ENCODE results near the gene DNM3. TPM values are rescaled to one million over a fixed set of nuclear protein-coding genes. Genes with fewer than 3 reads are reported as not detected.

DNM3 gene
- total and polyA plus RNA-seq, 2 experiments from 2014 or later = 5.2 to 12.2 TPM

- TF ChIP-seq, protein P1, sequence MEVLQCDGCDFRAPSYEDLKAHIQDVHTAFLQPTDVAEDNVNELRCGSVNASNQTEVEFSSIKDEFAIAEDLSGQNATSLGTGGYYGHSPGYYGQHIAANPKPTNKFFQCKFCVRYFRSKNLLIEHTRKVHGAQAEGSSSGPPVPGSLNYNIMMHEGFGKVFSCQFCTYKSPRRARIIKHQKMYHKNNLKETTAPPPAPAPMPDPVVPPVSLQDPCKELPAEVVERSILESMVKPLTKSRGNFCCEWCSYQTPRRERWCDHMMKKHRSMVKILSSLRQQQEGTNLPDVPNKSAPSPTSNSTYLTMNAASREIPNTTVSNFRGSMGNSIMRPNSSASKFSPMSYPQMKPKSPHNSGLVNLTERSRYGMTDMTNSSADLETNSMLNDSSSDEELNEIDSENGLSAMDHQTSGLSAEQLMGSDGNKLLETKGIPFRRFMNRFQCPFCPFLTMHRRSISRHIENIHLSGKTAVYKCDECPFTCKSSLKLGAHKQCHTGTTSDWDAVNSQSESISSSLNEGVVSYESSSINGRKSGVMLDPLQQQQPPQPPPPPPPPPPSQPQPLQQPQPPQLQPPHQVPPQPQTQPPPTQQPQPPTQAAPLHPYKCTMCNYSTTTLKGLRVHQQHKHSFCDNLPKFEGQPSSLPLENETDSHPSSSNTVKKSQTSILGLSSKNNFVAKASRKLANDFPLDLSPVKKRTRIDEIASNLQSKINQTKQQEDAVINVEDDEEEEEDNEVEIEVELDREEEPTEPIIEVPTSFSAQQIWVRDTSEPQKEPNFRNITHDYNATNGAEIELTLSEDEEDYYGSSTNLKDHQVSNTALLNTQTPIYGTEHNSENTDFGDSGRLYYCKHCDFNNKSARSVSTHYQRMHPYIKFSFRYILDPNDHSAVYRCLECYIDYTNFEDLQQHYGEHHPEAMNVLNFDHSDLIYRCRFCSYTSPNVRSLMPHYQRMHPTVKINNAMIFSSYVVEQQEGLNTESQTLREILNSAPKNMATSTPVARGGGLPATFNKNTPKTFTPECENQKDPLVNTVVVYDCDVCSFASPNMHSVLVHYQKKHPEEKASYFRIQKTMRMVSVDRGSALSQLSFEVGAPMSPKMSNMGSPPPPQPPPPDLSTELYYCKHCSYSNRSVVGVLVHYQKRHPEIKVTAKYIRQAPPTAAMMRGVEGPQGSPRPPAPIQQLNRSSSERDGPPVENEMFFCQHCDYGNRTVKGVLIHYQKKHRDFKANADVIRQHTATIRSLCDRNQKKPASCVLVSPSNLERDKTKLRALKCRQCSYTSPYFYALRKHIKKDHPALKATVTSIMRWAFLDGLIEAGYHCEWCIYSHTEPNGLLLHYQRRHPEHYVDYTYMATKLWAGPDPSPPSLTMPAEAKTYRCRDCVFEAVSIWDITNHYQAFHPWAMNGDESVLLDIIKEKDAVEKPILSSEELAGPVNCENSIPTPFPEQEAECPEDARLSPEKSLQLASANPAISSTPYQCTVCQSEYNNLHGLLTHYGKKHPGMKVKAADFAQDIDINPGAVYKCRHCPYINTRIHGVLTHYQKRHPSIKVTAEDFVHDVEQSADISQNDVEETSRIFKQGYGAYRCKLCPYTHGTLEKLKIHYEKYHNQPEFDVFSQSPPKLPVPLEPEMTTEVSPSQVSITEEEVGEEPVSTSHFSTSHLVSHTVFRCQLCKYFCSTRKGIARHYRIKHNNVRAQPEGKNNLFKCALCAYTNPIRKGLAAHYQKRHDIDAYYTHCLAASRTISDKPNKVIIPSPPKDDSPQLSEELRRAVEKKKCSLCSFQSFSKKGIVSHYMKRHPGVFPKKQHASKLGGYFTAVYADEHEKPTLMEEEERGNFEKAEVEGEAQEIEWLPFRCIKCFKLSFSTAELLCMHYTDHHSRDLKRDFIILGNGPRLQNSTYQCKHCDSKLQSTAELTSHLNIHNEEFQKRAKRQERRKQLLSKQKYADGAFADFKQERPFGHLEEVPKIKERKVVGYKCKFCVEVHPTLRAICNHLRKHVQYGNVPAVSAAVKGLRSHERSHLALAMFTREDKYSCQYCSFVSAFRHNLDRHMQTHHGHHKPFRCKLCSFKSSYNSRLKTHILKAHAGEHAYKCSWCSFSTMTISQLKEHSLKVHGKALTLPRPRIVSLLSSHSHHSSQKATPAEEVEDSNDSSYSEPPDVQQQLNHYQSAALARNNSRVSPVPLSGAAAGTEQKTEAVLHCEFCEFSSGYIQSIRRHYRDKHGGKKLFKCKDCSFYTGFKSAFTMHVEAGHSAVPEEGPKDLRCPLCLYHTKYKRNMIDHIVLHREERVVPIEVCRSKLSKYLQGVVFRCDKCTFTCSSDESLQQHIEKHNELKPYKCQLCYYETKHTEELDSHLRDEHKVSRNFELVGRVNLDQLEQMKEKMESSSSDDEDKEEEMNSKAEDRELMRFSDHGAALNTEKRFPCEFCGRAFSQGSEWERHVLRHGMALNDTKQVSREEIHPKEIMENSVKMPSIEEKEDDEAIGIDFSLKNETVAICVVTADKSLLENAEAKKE (CRISPR knock-in tag; IDR thresholded peaks at IDR 0.05) = no peak
- no peak for TF ChIP-seq ETS1 (IDR thresholded peaks at IDR 0.05)
- no peak for TF ChIP-seq EZH2 (IDR thresholded peaks at IDR 0.05; ENCODE audit: low read depth, unreplicated experiment)
- TF ChIP-seq ZNF114 (CRISPR knock-in tag; IDR thresholded peaks at IDR 0.05) = no peak
Measured at GRCh38 chr1:172143384-172144055, 302.2 kb downstream of the DNM3 start (continued).

GRCh38 chr1:172144445-172145061 is 303.3 kb downstream of the DNM3 start:
- no peak overlapping the region for H3K4me2 ChIP-seq
- peaks cover 45% of the 10 kb centered on the region for H3K4me1 ChIP-seq (ENCODE audit: insufficient read depth)
- H3K27ac ChIP-seq (ENCODE audit: low read depth) = no peak overlapping the region
- no peaks in the 10 kb centered on the region for H4K20me1 ChIP-seq (replicated peaks; ENCODE audit: insufficient read depth)
- no peak overlapping the region for H3K4me3 ChIP-seq
- H3F3A ChIP-seq (replicated peaks; ENCODE audit: low read depth) = no peaks in the 10 kb centered on the region
- ATAC-seq (peak; percentile 36; the same call in 1 of the 3 replicates), DNase-seq (ENCODE audit: low spot score) (no peak)
- H3K27me3 ChIP-seq (ENCODE audit: insufficient read depth) = no peaks in the 10 kb centered on the region
- H3K4me3 Mint-ChIP-seq = no peak overlapping the region
- no peaks in the 10 kb centered on the region for H3K9me2 ChIP-seq (ENCODE audit: insufficient read depth)
- no peaks in the 10 kb centered on the region for H3K9me3 Mint-ChIP-seq
- no peak overlapping the region for H2AFZ ChIP-seq
- no peaks in the 10 kb centered on the region for H3K79me2 ChIP-seq (replicated peaks; ENCODE audit: insufficient read depth)
- no peaks in the 10 kb centered on the region for H3K36me3 Mint-ChIP-seq (ENCODE audit: low read depth)
- no peaks in the 10 kb centered on the region for H3K27me3 Mint-ChIP-seq (ENCODE audit: insufficient read depth, low read depth, poor library complexity)
- H3K27ac Mint-ChIP-seq = peak overlapping the region; percentile 84
- peaks cover 44% of the 10 kb centered on the region for H3K4me1 Mint-ChIP-seq
- no peaks in the 10 kb centered on the region for H3K36me3 ChIP-seq (ENCODE audit: insufficient read depth)
- TF ChIP-seq EZH2 (IDR thresholded peaks at IDR 0.05; ENCODE audit: low read depth, unreplicated experiment) (no peak), ZNF331 (CRISPR knock-in tag; IDR thresholded peaks at IDR 0.05; ENCODE audit: low read depth) (no peak), REST (IDR thresholded peaks at IDR 0.05; ENCODE audit: unreplicated experiment) (no peak)
